HEK293 (cell line): ENCODE results near the gene ADGRG7.

Experiments
- CTCF ChIA-PET: fragments of 350-600 bp; formaldehyde crosslinking; extraction: SDS; loops from one replicate; lab custom pipeline; 2021; ENCODE audit warnings: antibody characterized with exemption; lab: Yijun Ruan, JAX
- POLR2A ChIA-PET: fragments of 300-600 bp; formaldehyde crosslinking; extraction: SDS; loops from one replicate; lab custom pipeline; 2020; ENCODE audit warnings: antibody characterized with exemption, inconsistent platforms; lab: Yijun Ruan, JAX
- H3K27ac ChIP-seq: fragments of 200-500 bp; sonication (Bioruptor generic); 2 replicates; pipeline ENCODE4 v1.5.1; 2014; ENCODE audit warnings: low read depth, low read length, control low read depth, inconsistent platforms; ENCODE audit errors: extremely low read depth
- H3K36me3 ChIP-seq, 2 experiments: fragments of 200-500 bp in 1 of 2; sonication (Bioruptor generic) in 1 of 2; 1 replicate in 1 of 2; 2 replicates in 1 of 2; pipeline ENCODE4 v1.5.1; 2014 to 2017; ENCODE audit warnings: inconsistent platforms in 2 of 2, low read length in 2 of 2; ENCODE audit not compliant: control insufficient read depth in 2 of 2, insufficient read depth in 1 of 2
- H3K4me1 ChIP-seq: fragments of 200-500 bp; sonication (Bioruptor generic); 2 replicates; pipeline ENCODE4 v1.5.1; 2014; ENCODE audit warnings: mild to moderate bottlenecking, low read length, inconsistent platforms; ENCODE audit not compliant: control insufficient read depth, insufficient read depth
- H3K4me3 ChIP-seq: 2 replicates; pipeline ENCODE4 v1.5.1; 2011; ENCODE audit warnings: low read depth, mild to moderate bottlenecking, control low read depth, low read length, moderate library complexity
- H3K9me3 ChIP-seq: fragments of 200-500 bp; sonication (Bioruptor generic); 2 replicates; pipeline ENCODE4 v1.5.1; 2014; ENCODE audit warnings: low read depth, low read length, inconsistent platforms; ENCODE audit not compliant: control insufficient read depth, insufficient read depth
- KLF9 ChIP-seq: fragments of 450-650 bp; formaldehyde crosslinking; IDR thresholded peaks from 2 replicates; pipeline ENCODE4 v1.5.1; 2016; ENCODE audit warnings: missing biosample characterization, missing genetic modification characterization, low read depth
- MZF1 ChIP-seq: fragments of 450-650 bp; formaldehyde crosslinking; IDR thresholded peaks from 2 replicates; pipeline ENCODE4 v1.5.1; 2017; ENCODE audit warnings: missing biosample characterization, missing genetic modification characterization, borderline replicate concordance
- REPIN1 ChIP-seq: fragments of 450-650 bp; formaldehyde crosslinking; IDR thresholded peaks from 2 replicates; pipeline ENCODE4 v1.5.1; 2017; ENCODE audit warnings: missing biosample characterization, missing genetic modification characterization, low read depth
- TRIM28 ChIP-seq: IDR thresholded peaks from 2 replicates; pipeline ENCODE4 v1.6.1; 2011; ENCODE audit warnings: low read length, control low read depth, borderline replicate concordance
- ZFP37 ChIP-seq: fragments of 450-650 bp; formaldehyde crosslinking; IDR thresholded peaks from 2 replicates; pipeline ENCODE4 v1.5.1; 2016; ENCODE audit warnings: missing biosample characterization, missing genetic modification characterization
- ZFP41 ChIP-seq: fragments of 450-650 bp; formaldehyde crosslinking; IDR thresholded peaks from 2 replicates; pipeline ENCODE4 v1.5.1; 2016; ENCODE audit warnings: missing biosample characterization, missing genetic modification characterization, borderline replicate concordance
- ZNF174 ChIP-seq: fragments of 450-650 bp; formaldehyde crosslinking; IDR thresholded peaks from 2 replicates; pipeline ENCODE4 v1.5.0; 2017; ENCODE audit warnings: missing biosample characterization, mild to moderate bottlenecking, missing genetic modification characterization
- ZNF274 ChIP-seq, 2 experiments: fragments of 200-500 bp in 1 of 2; fragments of 450-650 bp in 1 of 2; sonication (Bioruptor generic) in 1 of 2; formaldehyde crosslinking in 1 of 2; IDR thresholded peaks; 2 replicates each; pipeline versions ENCODE4 v1.5.1 to v1.6.1; 2014 to 2016; ENCODE audit warnings: borderline replicate concordance in 1 of 2, inconsistent platforms in 1 of 2, low read length in 1 of 2, missing biosample characterization in 1 of 2, missing genetic modification characterization in 1 of 2
- ZNF335 ChIP-seq: fragments of 450-650 bp; formaldehyde crosslinking; conservative IDR thresholded peaks from 2 replicates; pipeline ENCODE4 v1.5.1; 2016; ENCODE audit warnings: missing biosample characterization, missing genetic modification characterization
- ZNF37A ChIP-seq: fragments of 450-650 bp; IDR thresholded peaks from 2 replicates; pipeline ENCODE4 v1.5.1; 2018; ENCODE audit warnings: missing biosample characterization, missing genetic modification characterization
- ZNF394 ChIP-seq: fragments of 450-650 bp; formaldehyde crosslinking; IDR thresholded peaks from 2 replicates; pipeline ENCODE4 v1.5.1; 2016; ENCODE audit warnings: missing biosample characterization, missing genetic modification characterization, mild to moderate bottlenecking, moderate library complexity, borderline replicate concordance
- ZNF510 ChIP-seq: fragments of 450-650 bp; formaldehyde crosslinking; IDR thresholded peaks from 2 replicates; pipeline ENCODE4 v1.5.1; 2018; ENCODE audit warnings: mild to moderate bottlenecking, missing genetic modification characterization, missing biosample characterization; ENCODE audit not compliant: insufficient replicate concordance
- ZNF514 ChIP-seq: fragments of 450-650 bp; formaldehyde crosslinking; IDR thresholded peaks from 2 replicates; pipeline ENCODE4 v1.5.1; 2016; ENCODE audit warnings: missing biosample characterization, missing genetic modification characterization
- ZNF544 ChIP-seq: fragments of 450-650 bp; formaldehyde crosslinking; IDR thresholded peaks from 2 replicates; pipeline ENCODE4 v1.5.0; 2017; ENCODE audit warnings: missing biosample characterization, missing genetic modification characterization
- ZNF558 ChIP-seq: fragments of 450-650 bp; formaldehyde crosslinking; IDR thresholded peaks from 2 replicates; pipeline ENCODE4 v1.5.1; 2016; ENCODE audit warnings: missing biosample characterization, missing genetic modification characterization
- ZNF600 ChIP-seq: fragments of 450-650 bp; formaldehyde crosslinking; IDR thresholded peaks from 2 replicates; pipeline ENCODE4 v1.5.1; 2016; ENCODE audit warnings: missing biosample characterization, missing genetic modification characterization
- ZNF654 ChIP-seq: fragments of 450-650 bp; formaldehyde crosslinking; IDR thresholded peaks from 2 replicates; pipeline ENCODE4 v1.5.1; 2016; ENCODE audit warnings: low read depth, missing biosample characterization, missing genetic modification characterization
- ZNF837 ChIP-seq: fragments of 450-650 bp; formaldehyde crosslinking; IDR thresholded peaks from 2 replicates; pipeline ENCODE4 v1.5.1; 2016; ENCODE audit warnings: missing biosample characterization, missing genetic modification characterization
- ZSCAN16 ChIP-seq: fragments of 450-650 bp; formaldehyde crosslinking; IDR thresholded peaks from 2 replicates; pipeline ENCODE4 v1.5.1; 2016; ENCODE audit warnings: missing biosample characterization, missing genetic modification characterization
- ZXDB ChIP-seq: fragments of 450-650 bp; formaldehyde crosslinking; IDR thresholded peaks from 2 replicates; pipeline ENCODE4 v1.5.1; 2016; ENCODE audit warnings: missing biosample characterization, missing genetic modification characterization
- TF ChIP-seq, protein P1 (sequence below): fragments of 450-650 bp; formaldehyde crosslinking; optimal IDR thresholded peaks from 2 replicates; pipeline ENCODE3; 2016; ENCODE audit warnings: missing biosample characterization, mild to moderate bottlenecking, missing genetic modification characterization
- TF ChIP-seq, protein P2 (sequence below): fragments of 450-650 bp; formaldehyde crosslinking; IDR thresholded peaks from 2 replicates; pipeline ENCODE4 v1.5.1; 2016; ENCODE audit warnings: missing biosample characterization, missing genetic modification characterization
- TF ChIP-seq, protein P3 (sequence below): fragments of 450-650 bp; formaldehyde crosslinking; IDR thresholded peaks from 2 replicates; pipeline ENCODE4 v1.5.1; 2016; ENCODE audit warnings: missing biosample characterization, missing genetic modification characterization
- TF ChIP-seq, protein P4 (sequence below): fragments of 450-650 bp; formaldehyde crosslinking; IDR thresholded peaks from 2 replicates; pipeline ENCODE4 v1.5.1; 2017; ENCODE audit warnings: missing biosample characterization, missing genetic modification characterization
- TF ChIP-seq, protein P5 (sequence below): fragments of 450-650 bp; formaldehyde crosslinking; IDR thresholded peaks from 2 replicates; pipeline ENCODE4 v1.5.1; 2016; ENCODE audit warnings: missing biosample characterization, missing genetic modification characterization

The ADGRG7 gene

DNA sequence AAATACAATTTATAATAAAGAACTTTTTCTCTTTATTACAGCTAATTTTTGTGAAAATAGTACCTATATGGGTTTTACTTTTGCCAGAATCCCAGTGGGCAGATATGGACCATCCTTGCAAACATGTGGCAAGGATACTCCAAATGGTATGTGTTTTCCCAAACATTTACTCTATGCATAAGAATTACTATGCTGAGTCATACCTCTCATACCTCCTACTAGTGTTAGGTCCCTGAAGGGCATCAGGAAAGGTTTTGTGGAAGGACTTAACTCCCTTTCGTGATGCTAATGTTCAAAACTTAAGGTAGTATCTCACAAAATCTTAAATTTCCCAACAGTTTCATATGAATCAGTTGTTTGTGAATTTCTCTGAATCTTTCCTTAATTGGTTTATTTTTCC is 21.3 kb downstream of the ADGRG7 start (continued):
- TF ChIP-seq ZNF394 (tag by site-specific recombination), result no peak
- no peak for TF ChIP-seq TRIM28
- TF ChIP-seq, protein P1, sequence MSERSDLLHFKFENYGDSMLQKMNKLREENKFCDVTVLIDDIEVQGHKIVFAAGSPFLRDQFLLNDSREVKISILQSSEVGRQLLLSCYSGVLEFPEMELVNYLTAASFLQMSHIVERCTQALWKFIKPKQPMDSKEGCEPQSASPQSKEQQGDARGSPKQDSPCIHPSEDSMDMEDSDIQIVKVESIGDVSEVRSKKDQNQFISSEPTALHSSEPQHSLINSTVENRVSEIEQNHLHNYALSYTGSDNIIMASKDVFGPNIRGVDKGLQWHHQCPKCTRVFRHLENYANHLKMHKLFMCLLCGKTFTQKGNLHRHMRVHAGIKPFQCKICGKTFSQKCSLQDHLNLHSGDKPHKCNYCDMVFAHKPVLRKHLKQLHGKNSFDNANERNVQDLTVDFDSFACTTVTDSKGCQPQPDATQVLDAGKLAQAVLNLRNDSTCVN (tag by site-specific recombination), result no peak
- TF ChIP-seq ZNF544 (tag by site-specific recombination), result no peak
- TF ChIP-seq ZNF335, result no peak
- no peak for TF ChIP-seq ZNF174 (tag by site-specific recombination)
- TF ChIP-seq ZNF600, result no peak
- TF ChIP-seq MZF1 (tag by site-specific recombination), result no peak
- TF ChIP-seq ZXDB (tag by site-specific recombination), result no peak
- TF ChIP-seq ZFP41, result no peak

DNA sequence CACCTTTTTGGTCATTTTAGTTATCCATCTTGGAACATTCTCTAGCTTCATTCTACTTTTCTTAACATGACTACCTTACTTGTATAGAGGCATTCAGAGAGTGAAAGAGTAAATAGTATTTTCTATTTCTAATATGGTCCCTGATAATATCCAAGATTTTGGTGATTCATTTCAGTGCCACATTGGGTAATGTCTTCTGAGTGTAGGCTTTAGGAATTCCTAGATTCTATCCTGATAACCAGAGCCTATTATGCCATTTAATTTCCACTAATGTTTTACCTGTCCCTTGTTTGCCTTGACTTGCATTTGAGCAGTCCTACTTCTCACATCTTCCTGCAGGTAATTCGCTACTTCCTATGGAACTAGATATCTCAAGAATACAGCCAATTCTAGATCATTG is 21.8 kb downstream of the ADGRG7 start:
- no peaks in the 10 kb centered on the region for H3K36me3 ChIP-seq
- no peak overlapping the region for H3K27ac ChIP-seq
- H3K4me3 ChIP-seq, result no peak overlapping the region
- no peaks in the 10 kb centered on the region for H3K4me1 ChIP-seq
- no peaks in the 10 kb centered on the region for H3K9me3 ChIP-seq
- TF ChIP-seq ZNF274 (IDR thresholded peaks at IDR 0.05; ENCODE audit: low read length) (no peak), ZNF274 (tag by site-specific recombination; IDR thresholded peaks at IDR 0.05; ENCODE audit: borderline replicate concordance) (no peak), REPIN1 (no peak), ZNF558 (tag by site-specific recombination) (no peak), ZSCAN16 (tag by site-specific recombination) (no peak), KLF9 (no peak), ZFP37 (tag by site-specific recombination) (no peak), ZNF837 (tag by site-specific recombination) (no peak), ZNF37A (tag by site-specific recombination) (no peak)
- TF ChIP-seq, protein P2, sequence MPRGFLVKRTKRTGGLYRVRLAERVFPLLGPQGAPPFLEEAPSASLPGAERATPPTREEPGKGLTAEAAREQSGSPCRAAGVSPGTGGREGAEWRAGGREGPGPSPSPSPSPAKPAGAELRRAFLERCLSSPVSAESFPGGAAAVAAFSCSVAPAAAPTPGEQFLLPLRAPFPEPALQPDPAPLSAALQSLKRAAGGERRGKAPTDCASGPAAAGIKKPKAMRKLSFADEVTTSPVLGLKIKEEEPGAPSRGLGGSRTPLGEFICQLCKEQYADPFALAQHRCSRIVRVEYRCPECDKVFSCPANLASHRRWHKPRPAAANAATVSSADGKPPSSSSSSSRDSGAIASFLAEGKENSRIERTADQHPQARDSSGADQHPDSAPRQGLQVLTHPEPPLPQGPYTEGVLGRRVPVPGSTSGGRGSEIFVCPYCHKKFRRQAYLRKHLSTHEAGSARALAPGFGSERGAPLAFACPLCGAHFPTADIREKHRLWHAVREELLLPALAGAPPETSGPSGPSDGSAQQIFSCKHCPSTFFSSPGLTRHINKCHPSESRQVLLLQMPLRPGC, result no peak
- POLR2A ChIA-PET, result no interaction called here
- CTCF ChIA-PET, result no interaction called here

DNA sequence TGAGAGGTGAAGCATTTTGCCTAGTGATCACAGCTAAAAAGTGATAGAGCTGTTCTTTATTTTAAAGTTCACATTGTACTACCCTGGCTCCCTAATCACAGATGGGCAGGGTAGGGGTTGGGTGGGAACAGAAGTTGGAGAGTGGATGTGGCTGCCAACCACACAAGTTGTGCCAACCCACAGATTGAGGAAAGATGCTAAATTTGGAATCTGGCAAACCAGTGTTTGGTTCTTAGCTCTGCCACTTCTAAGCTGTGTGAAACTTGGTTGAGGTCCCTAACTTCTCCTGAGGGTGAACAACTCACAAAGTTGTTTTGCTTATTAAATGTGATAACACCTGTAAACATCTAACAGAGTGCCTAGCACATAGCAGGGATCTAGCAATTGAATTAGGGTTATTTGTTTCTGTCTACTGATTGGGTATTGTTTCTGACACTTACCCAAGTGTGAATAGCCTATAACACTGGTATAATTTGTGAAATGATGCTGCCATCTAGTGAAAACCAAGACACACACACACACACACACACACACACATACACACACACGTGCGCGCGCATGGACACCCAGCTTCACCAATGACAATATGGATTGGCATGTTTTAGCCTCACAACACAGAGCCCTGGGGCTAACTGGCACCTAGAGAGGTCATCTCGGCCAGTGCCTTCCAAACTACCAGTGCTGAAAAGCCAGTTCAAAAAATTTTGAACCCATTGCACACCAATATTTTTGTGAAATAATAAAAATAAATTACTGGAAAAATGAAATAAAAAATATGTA is 25.3 kb downstream of the ADGRG7 start:
- H3K27ac ChIP-seq, result no peak overlapping the region
- POLR2A ChIA-PET, result no interaction called here
- TF ChIP-seq ZNF274 (IDR thresholded peaks at IDR 0.05; ENCODE audit: low read length) (no peak), ZNF274 (tag by site-specific recombination; IDR thresholded peaks at IDR 0.05; ENCODE audit: borderline replicate concordance) (no peak), ZNF514 (tag by site-specific recombination) (no peak), ZNF510 (no peak), ZNF654 (tag by site-specific recombination) (peak; percentile 50)
- TF ChIP-seq, protein P3, sequence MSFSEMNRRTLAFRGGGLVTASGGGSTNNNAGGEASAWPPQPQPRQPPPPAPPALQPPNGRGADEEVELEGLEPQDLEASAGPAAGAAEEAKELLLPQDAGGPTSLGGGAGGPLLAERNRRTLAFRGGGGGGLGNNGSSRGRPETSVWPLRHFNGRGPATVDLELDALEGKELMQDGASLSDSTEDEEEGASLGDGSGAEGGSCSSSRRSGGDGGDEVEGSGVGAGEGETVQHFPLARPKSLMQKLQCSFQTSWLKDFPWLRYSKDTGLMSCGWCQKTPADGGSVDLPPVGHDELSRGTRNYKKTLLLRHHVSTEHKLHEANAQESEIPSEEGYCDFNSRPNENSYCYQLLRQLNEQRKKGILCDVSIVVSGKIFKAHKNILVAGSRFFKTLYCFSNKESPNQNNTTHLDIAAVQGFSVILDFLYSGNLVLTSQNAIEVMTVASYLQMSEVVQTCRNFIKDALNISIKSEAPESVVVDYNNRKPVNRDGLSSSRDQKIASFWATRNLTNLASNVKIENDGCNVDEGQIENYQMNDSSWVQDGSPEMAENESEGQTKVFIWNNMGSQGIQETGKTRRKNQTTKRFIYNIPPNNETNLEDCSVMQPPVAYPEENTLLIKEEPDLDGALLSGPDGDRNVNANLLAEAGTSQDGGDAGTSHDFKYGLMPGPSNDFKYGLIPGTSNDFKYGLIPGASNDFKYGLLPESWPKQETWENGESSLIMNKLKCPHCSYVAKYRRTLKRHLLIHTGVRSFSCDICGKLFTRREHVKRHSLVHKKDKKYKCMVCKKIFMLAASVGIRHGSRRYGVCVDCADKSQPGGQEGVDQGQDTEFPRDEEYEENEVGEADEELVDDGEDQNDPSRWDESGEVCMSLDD (tag by site-specific recombination), result no peak
- TF ChIP-seq, protein P4, sequence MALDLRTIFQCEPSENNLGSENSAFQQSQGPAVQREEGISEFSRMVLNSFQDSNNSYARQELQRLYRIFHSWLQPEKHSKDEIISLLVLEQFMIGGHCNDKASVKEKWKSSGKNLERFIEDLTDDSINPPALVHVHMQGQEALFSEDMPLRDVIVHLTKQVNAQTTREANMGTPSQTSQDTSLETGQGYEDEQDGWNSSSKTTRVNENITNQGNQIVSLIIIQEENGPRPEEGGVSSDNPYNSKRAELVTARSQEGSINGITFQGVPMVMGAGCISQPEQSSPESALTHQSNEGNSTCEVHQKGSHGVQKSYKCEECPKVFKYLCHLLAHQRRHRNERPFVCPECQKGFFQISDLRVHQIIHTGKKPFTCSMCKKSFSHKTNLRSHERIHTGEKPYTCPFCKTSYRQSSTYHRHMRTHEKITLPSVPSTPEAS (tag by site-specific recombination), result peak; percentile 83
- TF ChIP-seq, protein P5, sequence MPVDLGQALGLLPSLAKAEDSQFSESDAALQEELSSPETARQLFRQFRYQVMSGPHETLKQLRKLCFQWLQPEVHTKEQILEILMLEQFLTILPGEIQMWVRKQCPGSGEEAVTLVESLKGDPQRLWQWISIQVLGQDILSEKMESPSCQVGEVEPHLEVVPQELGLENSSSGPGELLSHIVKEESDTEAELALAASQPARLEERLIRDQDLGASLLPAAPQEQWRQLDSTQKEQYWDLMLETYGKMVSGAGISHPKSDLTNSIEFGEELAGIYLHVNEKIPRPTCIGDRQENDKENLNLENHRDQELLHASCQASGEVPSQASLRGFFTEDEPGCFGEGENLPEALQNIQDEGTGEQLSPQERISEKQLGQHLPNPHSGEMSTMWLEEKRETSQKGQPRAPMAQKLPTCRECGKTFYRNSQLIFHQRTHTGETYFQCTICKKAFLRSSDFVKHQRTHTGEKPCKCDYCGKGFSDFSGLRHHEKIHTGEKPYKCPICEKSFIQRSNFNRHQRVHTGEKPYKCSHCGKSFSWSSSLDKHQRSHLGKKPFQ (tag by site-specific recombination), result peak; percentile 63

More for the DNA sequence above, 25.3 kb downstream of the ADGRG7 start:
- no peaks in the 10 kb centered on the region for H3K9me3 ChIP-seq
- no peaks in the 10 kb centered on the region for H3K36me3 ChIP-seq
- H3K4me1 ChIP-seq, result no peaks in the 10 kb centered on the region
- H3K4me3 ChIP-seq, result no peak overlapping the region
- CTCF ChIA-PET, result interaction anchor here (0.6 to 1.8 kb wide), 3 partner anchors 172 to 609 kb away, joined by 3 to 7 read pairs (median 3); no protein-coding TSS in a partner anchor
